ENCODE measurements around the gene MYH15.

GRCh38 chr3:108450444-108450843 is 60.0 kb downstream of the MYH15 start:
- TF ChIP-seq POLR2A (IDR thresholded peaks at IDR 0.05) (no peak), CTCF (IDR thresholded peaks at IDR 0.05) (no peak), POLR2AphosphoS5 (IDR thresholded peaks at IDR 0.05) (no peak)

All from gastroesophageal sphincter (tissue), 3 donors.